NCI-H82 treated with DMSO at 0.1 percent for 48 hours (cell line): ENCODE data around the gene OR52K1.
A peak's percentile ranks its signal among the peaks of the same experiment; 100 is the strongest.
"Not testable (repeated sequence)": the region's sequence is repeated elsewhere in the genome, so short reads cannot be mapped to it uniquely, and the experiment has no call there.

ENCODE experiments used
- DNase-seq: peaks from one replicate; lab custom pipeline; 2025; ENCODE audit not compliant: unreplicated experiment; lab: John Stamatoyannopoulos, UW

OR52K1 gene

GRCh38 chr11:4491405-4491804, 9.0 kb downstream of the OR52K1 start:
- DNase-seq: not testable (repeated sequence)

- DNase-seq: no peak
These were observed 9.6 kb downstream of the OR52K1 start for GRCh38 chr11:4491878-4492606.

- no peak for DNase-seq
These were observed 11.0 kb downstream of the OR52K1 start for GRCh38 chr11:4493480-4493818.

- DNase-seq: no peak
These were observed 13.0 kb downstream of the OR52K1 start for GRCh38 chr11:4495487-4495886.

GRCh38 chr11:4495986-4496385, 13.5 kb downstream of the OR52K1 start:
- no peak for DNase-seq

GRCh38 chr11:4496557-4497248, 14.3 kb downstream of the OR52K1 start:
- DNase-seq: no peak

- no peak for DNase-seq
These were observed 26.4 kb downstream of the OR52K1 start for GRCh38 chr11:4508886-4509285.

GRCh38 chr11:4511282-4512245, 29.1 kb downstream of the OR52K1 start:
- DNase-seq: no peak

GRCh38 chr11:4514196-4514595, 31.8 kb downstream of the OR52K1 start:
- no peak for DNase-seq

- DNase-seq: no peak
These were observed 39.9 kb downstream of the OR52K1 start for GRCh38 chr11:4522339-4522738.

- no peak for DNase-seq
These were observed 40.3 kb downstream of the OR52K1 start for GRCh38 chr11:4522752-4523151.

GRCh38 chr11:4523666-4524065, 41.2 kb downstream of the OR52K1 start:
- no peak for DNase-seq

- peak; percentile 30 for DNase-seq
These were observed 45.5 kb downstream of the OR52K1 start for GRCh38 chr11:4527926-4528325.

GRCh38 chr11:4531686-4532085, 49.2 kb downstream of the OR52K1 start:
- not testable (repeated sequence) for DNase-seq

- DNase-seq: peak; percentile 5
These were observed 57.3 kb downstream of the OR52K1 start for GRCh38 chr11:4539603-4540219.

GRCh38 chr11:4541071-4541470, 58.6 kb downstream of the OR52K1 start:
- no peak for DNase-seq
